GM12892 (cell line): ENCODE measurements around the gene LGALS9.

ENCODE experiments used
- POLR2A ChIP-seq: IDR thresholded peaks from 2 replicates; pipeline ENCODE4 v1.6.1; 2011; ENCODE audit warnings: low read depth, low read length, control low read depth
- TAF1 ChIP-seq: IDR thresholded peaks from 2 replicates; pipeline ENCODE4 v1.6.1; 2011; ENCODE audit warnings: low read depth, mild to moderate bottlenecking, control low read depth, low read length, borderline replicate concordance

GRCh38 chr17:27609611-27610303 lies 21.2 kb upstream of the LGALS9 start:
- TF ChIP-seq TAF1 (no peak), POLR2A (no peak)
